ENCODE data around the gene UVSSA.

DNA sequence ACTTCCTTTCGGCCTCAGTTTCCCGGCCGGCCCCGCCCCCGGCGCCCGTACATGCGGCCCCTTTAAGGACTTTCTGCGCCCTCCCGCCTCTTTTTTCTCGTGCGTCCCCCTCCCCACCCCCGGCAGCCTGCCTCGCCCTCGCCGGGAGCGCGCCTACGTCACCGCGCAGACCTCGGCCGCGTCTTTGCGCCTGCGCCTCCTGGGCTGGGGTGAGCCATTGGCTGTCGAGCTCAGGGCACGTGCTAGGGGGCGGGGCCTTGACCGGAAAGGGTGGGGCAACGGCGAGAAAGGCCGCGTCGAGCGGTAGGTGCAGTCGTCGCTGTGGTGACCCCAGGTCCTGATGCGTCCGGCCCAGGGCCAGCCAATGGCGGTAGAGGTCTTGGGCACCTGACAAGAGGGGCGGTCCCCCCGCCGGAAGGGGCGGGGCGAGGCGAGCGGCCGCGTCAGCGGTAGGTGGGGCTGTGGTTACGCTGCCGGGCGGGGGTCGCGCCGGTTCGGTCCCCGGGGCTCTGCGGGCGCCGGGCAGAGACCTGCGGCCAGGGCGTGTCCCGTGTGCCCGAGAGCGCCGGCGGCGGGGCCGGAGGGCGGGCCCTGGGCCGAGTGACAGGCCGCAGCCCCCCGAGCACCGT is at the start of gene UVSSA:
- no peak for TF ChIP-seq CTCF (IDR thresholded peaks at IDR 0.05; ENCODE audit: low read depth, low read length)
- no peak for TF ChIP-seq EZH2phosphoT487 (IDR thresholded peaks at IDR 0.05; ENCODE audit: low read depth)
